DND-41 (cell line): ENCODE measurements around the gene MACROD1.

Experiments used
- ATAC-seq: fragments of 200-7000 bp; cut with Tn5 transposase; 3 replicates; pipeline ENCODE4 v1.9.1; 2021; ENCODE audit warnings: low read depth; ENCODE audit not compliant: insufficient read depth
- DNase-seq: peaks from one replicate; pipeline ENCODE4 v3.0.0-alpha.2; 2020
- H2AFZ ChIP-seq: 2 replicates; pipeline ENCODE4 v1.6.0; 2012; ENCODE audit warnings: low read depth, low read length
- H3K27ac ChIP-seq: 2 replicates; pipeline ENCODE4 v1.5.1; 2012; ENCODE audit warnings: low read length, inconsistent platforms
- H3K27me3 ChIP-seq: fragments of 200-600 bp; sonication (generic); 2 replicates; pipeline ENCODE4 v1.6.0; 2012; ENCODE audit warnings: low read length, mild to moderate bottlenecking, inconsistent platforms; ENCODE audit not compliant: insufficient read depth, poor library complexity
- H3K36me3 ChIP-seq: 2 replicates; pipeline ENCODE4 v1.5.1; 2012; ENCODE audit warnings: low read length, inconsistent platforms; ENCODE audit not compliant: insufficient read depth
- H3K4me1 ChIP-seq: 2 replicates; pipeline ENCODE4 v1.5.1; 2012; ENCODE audit warnings: mild to moderate bottlenecking, low read length; ENCODE audit not compliant: insufficient read depth
- H3K4me2 ChIP-seq: 2 replicates; pipeline ENCODE4 v1.6.0; 2012; ENCODE audit warnings: mild to moderate bottlenecking, moderate library complexity, low read length, inconsistent platforms; ENCODE audit not compliant: insufficient read depth
- H3K4me3 ChIP-seq, 2 experiments: fragments of 200-600 bp in 1 of 2; shearing (Covaris generic) in 1 of 2; 2 replicates each; pipeline ENCODE4 v1.5.1; 2012 to 2016; ENCODE audit warnings: inconsistent platforms in 2 of 2, low read length in 2 of 2, mild to moderate bottlenecking in 2 of 2, low read depth in 1 of 2, moderate library complexity in 1 of 2
- H3K79me2 ChIP-seq: 2 replicates; pipeline ENCODE4 v1.6.0; 2012; ENCODE audit warnings: low read length, inconsistent platforms; ENCODE audit not compliant: insufficient read depth
- H3K9ac ChIP-seq: 2 replicates; pipeline ENCODE4 v1.6.0; 2012; ENCODE audit warnings: low read depth, mild to moderate bottlenecking, inconsistent platforms, low read length, moderate library complexity
- H3K9me3 ChIP-seq: 2 replicates; pipeline ENCODE4 v1.5.1; 2012; ENCODE audit warnings: low read length, moderate library complexity, mild to moderate bottlenecking, inconsistent platforms; ENCODE audit not compliant: insufficient read depth, severe bottlenecking
- H4K20me1 ChIP-seq: 2 replicates; pipeline ENCODE4 v1.6.0; 2012; ENCODE audit warnings: low read length; ENCODE audit not compliant: insufficient read depth
- EZH2 ChIP-seq: IDR thresholded peaks from 3 replicates; pipeline ENCODE4 v1.6.1; 2012; ENCODE audit warnings: borderline replicate concordance, low read depth, mild to moderate bottlenecking, moderate library complexity, low read length, inconsistent platforms; ENCODE audit not compliant: severe bottlenecking
- TF ChIP-seq, protein P1 (sequence below): IDR thresholded peaks from 2 replicates; pipeline ENCODE4 v1.5.1; 2012; ENCODE audit warnings: borderline replicate concordance, low read length, moderate library complexity, mild to moderate bottlenecking; ENCODE audit not compliant: poor library complexity, severe bottlenecking; ENCODE audit errors: extremely low read depth

MACROD1 gene

GRCh38 chr11:64122411-64123410 is 43.2 kb downstream of the MACROD1 start:
- H4K20me1 ChIP-seq: peaks cover 33% of the 10 kb centered on the region
- no peaks in the 10 kb centered on the region for H3K79me2 ChIP-seq
- H3K27me3 ChIP-seq: no peaks in the 10 kb centered on the region
- H3K4me3 ChIP-seq: no peak overlapping the region
- no peaks in the 10 kb centered on the region for H3K36me3 ChIP-seq
- no peak overlapping the region for H2AFZ ChIP-seq
- no peak overlapping the region for H3K9ac ChIP-seq
- H3K4me1 ChIP-seq: no peaks in the 10 kb centered on the region
- H3K27ac ChIP-seq: no peak overlapping the region
- ATAC-seq: no peak
- no peaks in the 10 kb centered on the region for H3K9me3 ChIP-seq
- H3K4me2 ChIP-seq: no peak overlapping the region
- TF ChIP-seq EZH2: no peak
- no peak for DNase-seq

DNA sequence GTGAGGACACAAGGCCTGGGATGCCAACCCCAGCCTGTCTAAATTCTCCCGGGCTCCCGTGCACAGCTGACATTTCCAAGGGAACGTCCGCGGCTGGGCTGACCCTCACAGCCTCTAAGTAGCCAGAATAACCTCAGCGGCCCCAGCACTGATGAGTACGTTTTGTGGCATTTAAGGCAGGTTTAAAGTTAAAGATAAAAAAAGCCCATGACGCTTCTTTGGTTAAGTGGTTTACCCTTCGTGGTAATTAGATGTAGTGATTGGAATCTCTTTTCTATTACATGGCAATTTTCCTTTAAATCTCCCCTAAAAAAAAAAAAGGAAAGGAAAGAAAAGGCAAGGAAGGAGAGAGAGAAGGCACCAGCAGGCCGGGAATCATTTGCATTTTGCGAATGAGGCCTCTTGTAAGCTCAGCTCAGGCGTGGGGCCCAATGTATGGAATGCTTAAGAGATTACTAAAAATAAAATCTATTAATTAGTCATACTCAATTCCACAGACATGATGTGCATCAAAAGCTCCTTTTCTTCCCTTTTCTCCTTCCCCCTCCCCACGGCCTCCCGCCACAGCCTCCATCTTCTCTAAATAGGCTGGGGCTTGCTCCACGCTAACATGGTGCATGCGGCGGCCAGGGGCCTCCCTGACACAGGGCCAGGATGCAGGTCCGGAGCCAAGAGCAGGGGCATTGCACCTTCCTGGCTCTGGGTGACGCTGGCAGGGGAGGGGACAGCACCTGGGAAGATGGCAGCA is 44.1 kb downstream of the MACROD1 start:
- H3K36me3 ChIP-seq: no peaks in the 10 kb centered on the region
- TF ChIP-seq, protein P1, sequence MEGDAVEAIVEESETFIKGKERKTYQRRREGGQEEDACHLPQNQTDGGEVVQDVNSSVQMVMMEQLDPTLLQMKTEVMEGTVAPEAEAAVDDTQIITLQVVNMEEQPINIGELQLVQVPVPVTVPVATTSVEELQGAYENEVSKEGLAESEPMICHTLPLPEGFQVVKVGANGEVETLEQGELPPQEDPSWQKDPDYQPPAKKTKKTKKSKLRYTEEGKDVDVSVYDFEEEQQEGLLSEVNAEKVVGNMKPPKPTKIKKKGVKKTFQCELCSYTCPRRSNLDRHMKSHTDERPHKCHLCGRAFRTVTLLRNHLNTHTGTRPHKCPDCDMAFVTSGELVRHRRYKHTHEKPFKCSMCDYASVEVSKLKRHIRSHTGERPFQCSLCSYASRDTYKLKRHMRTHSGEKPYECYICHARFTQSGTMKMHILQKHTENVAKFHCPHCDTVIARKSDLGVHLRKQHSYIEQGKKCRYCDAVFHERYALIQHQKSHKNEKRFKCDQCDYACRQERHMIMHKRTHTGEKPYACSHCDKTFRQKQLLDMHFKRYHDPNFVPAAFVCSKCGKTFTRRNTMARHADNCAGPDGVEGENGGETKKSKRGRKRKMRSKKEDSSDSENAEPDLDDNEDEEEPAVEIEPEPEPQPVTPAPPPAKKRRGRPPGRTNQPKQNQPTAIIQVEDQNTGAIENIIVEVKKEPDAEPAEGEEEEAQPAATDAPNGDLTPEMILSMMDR: no peak
- no peak for TF ChIP-seq EZH2
- H3K4me1 ChIP-seq: no peaks in the 10 kb centered on the region
- H2AFZ ChIP-seq: no peak overlapping the region
- H4K20me1 ChIP-seq: peaks cover 33% of the 10 kb centered on the region
- H3K9me3 ChIP-seq: no peaks in the 10 kb centered on the region
- no peak overlapping the region for H3K4me2 ChIP-seq
- H3K9ac ChIP-seq: no peak overlapping the region
- no peaks in the 10 kb centered on the region for H3K79me2 ChIP-seq
- no peak overlapping the region for H3K27ac ChIP-seq
- no peaks in the 10 kb centered on the region for H3K27me3 ChIP-seq
- DNase-seq: no peak
- H3K4me3 ChIP-seq: no peak overlapping the region
- no peak for ATAC-seq

DNA sequence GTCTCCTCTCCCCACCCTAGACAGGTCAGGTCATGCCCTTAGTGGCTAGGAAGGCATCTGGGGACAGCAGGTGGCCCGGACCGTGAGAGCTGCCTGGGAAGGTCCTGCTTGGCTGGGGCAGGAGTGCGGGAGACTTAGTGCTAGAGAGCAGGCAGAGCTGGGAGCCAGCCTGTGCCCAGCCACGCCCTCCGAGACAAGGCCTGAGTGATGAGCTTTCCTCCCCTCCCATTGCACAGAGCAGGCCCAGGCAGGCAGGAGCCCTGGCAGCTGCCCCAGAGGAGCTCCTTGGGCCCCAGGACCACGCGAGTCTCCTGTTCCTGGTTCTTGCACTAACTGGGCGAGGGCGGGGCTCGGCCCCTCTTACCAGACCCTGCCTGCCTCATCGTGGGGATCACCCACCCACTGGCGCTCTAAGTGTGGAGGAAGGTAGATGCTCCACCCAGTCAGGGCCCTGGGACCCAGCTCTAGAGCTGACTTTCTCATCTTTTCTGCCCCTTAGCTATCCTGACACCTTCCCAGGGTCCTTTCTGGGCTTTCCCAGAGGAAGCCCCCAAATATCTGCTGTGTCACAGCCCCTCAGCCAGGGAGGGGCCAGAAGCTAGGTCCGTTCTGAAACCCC is 44.9 kb downstream of the MACROD1 start:
- Histone ChIP-seq H3K4me1 (no peaks in the 10 kb centered on the region), H3K4me2 (no peak overlapping the region), H3K4me3 (no peak overlapping the region), H3K27me3 (no peaks in the 10 kb centered on the region), H3K9ac (no peak overlapping the region), H3K36me3 (no peaks in the 10 kb centered on the region), H3K9me3 (no peaks in the 10 kb centered on the region), H3K79me2 (no peaks in the 10 kb centered on the region), H2AFZ (no peak overlapping the region), H4K20me1 (peaks cover 33% of the 10 kb centered on the region), H3K27ac (no peak overlapping the region)
- no peak for TF ChIP-seq EZH2
- TF ChIP-seq, protein P1: no peak
- ATAC-seq (no peak), DNase-seq (no peak)
